ENCODE results near the gene MS4A6A.
A peak's percentile ranks its signal among the peaks of the same experiment; 100 is the strongest.
"Not testable (repeated sequence)": the region's sequence is repeated elsewhere in the genome, so short reads cannot be mapped to it uniquely, and the experiment has no call there.

Gene MS4A6A

DNA sequence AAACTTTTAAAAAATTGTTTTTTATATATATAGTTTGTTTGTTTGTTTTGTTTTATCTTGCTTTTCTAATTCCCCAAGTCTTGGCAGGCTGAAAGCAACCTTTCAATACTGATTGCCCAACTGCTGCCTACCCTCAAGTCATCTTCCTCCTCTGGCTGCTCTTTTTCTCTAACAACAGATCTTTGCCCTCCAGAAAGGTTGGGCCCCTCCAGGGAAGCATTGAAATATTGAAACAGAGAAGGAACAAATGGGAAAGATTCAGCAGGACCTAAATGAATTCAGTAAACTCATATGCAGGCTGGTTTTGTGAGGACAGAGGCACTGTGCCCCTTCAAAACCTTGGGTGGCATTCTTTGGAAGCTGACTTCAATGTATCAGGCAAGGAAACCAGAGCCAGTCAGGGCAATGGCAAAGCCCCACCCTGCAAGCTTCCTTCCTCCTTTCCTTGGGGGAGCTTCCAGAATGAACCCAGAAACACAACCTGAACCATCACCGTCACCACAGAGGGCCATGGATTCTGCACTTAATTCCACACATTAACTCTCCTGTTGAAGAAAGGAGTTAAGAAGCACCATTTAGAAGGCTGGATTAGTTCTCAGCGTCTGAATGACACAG is 815 bp upstream of the MS4A6A start:
- no peak for ATAC-seq

DNA sequence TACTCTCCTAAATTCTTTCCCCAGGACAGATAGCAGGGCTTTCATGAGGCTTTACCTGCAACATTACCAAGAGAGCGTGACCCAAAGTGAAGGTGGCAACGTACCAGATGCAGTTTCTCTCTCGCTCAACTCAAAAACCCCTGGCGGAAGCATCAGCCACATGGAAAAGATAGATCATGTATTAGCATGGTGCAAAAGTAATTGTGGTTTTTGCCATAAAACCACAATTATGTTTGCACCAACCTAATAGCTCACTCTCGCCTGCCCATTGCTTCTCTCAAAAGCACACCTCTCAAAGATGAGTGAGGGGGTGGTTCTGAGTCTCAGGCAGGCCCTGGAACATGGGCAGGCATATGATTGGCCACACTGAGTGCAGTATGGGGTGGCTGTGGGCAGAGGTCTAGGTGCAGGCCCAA is 7.0 kb downstream of the MS4A6A start:
- peak in 1 of 2 donors; percentile 38 for ATAC-seq

DNA sequence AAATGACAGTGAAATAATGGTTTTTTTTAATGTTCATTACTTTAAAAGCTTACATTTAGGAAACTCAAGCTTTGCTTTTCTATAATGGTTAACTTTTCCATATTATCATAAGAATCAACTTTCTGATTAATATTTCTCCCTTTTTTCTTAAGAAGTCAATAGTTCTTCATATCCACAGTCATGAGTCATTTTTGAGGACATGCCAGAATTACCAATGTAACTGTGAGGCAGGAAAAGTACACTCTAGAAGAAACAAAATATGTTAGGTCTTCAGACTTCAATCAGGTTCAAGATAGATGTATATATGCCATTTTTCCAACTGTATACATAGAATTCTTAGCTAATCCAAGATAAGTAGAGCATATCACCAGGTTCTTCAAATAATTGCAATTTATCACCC is 10.9 kb downstream of the MS4A6A start:
- ATAC-seq: no peak

DNA sequence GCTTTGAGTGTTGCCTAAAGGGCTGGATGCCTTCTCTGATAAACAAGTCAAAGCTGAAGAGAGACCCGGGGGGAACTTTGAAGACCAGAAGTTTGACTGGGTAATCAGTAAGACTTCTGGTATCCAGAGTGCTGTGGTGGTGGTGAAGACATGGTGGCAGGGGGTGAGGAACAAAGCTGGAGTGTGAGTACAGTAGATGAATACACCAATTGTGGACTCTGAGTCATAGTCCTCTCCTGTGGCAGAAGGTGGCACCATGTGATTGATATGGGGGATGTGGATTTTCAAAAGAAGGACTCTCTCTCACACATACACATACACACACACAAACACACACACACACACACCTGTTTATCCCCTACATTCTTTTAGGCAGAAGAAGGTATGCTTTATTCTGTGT is 12.3 kb downstream of the MS4A6A start:
- ATAC-seq: no peak

DNA sequence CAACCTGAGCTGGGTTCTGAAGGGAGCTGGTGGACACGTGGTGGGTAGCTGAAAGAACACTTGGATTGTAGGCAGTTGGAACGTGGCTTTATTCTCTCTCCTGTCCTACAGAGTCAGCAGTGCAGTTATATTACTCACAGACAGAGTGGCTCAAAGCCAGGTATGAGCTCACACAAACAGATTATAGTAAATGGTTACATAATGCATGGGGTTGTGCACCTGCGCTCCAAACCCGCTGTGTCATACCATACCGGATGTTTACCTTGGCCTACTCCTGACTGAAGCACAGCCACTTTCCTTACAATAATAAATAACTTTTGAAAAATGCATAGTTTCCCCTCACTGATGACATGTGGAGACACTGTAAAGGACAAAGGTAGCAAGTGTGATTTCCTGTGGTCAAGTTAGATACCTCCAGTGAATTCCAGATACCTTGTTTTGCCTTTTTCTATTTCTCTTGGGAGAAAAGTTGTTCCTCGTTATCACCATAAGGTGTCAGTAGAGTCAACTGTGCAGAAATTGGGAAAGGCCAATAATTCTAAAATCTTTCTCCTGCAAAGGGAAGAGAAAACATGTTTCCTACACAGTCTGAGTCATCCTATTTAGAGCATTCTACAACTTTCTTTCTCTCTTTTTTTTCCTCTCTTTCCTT is 13.5 kb downstream of the MS4A6A start:
- no peak for ATAC-seq

DNA sequence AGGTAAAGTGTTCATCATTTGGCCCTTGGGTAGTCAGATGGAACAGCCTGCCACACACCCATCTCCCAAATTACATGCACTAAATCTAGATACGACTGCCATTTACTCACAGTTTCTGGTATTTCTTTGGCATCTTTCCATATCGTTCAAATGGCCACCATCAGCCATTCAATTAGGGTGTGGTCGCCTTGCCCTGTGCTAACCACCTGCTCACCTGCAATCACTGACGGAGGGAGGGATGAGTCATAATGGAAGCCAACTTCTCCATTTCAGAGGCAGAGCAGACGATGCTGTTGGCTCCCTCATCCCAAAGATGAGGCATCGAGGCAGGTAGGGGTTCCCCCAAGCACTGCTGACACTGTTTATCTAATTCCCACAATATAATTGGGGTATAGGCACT is 14.6 kb downstream of the MS4A6A start:
- no peak for ATAC-seq

DNA sequence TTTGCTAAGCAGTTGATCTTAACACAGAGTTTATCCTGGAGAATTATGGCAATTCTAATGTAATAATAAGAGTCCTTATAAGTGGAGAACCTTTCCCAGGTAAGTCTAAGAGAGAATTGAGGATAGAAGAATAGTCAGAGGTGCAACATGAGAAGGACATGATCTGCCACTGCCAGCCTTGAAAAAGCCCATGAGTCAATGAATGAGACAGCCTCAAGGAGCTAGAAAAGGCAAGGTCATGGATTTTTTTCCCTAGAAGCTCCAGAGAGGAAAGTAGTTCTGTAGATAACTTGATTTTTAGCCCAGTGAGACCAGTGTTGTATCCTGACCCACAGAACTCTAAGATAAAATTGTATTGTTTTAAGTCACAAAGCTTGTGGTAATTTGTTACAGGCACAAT is 16.9 kb downstream of the MS4A6A start:
- no peak for ATAC-seq

DNA sequence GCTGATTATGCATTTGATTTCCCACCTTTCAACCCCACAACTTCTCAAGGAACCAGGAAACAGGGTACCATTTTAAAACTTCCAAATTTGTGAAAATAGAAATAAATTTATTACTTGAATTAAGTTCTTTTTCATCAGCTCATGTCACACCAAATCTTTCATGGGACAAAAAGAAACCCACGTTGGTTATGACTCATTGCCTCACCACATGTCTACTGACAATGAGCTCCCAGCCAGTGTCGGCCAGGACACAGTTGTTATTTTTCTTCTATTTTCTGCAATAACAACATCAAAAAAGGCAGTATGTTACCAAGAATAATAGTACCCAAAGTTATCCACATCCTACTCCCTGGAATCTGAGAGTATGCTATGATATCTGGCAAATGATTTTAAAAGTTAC is 17.3 kb downstream of the MS4A6A start:
- no peak for ATAC-seq

DNA sequence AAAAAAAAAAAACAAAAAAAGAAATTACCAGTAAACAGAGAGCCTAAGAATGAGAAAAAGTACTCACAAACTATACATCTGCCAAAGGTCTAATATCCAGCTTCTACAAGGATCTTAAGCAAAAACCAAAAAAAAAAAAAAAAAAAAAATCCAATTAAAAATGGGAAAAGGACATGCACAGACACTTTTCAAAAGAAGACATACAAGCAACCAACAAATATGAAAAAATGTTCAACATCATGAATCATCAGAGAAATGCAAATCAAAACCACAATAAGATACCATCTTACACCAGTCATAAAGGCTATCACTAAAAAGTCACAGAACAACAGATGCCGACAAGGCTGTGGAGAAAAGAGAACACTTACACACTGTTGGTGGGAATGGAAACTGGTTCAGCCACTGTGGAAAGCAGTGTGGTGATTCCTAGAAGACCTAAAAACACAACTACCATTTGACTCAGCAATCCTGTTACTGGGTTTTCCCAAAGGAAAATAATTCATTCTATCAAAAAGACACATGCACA is 18.3 kb downstream of the MS4A6A start:
- ATAC-seq: peak in 1 of 2 donors; percentile 38

DNA sequence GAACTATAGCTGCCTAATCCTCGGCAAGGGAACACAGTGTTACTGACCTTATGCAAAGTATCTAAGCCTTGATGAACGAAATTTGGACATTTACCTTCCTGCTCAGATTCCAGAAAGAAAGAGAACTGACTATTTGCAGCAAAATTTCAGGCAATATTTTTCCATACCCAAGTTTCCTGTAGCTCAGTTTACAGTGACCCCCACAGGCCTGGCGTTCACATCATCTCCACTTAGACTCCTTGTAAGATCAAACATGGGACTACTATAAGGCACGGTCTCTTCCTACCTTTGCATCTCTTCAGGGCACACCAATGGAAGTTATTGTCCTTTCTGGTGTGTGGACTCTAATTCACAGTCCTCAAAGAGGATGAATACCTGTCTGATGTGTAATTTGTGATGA is 21.1 kb downstream of the MS4A6A start:
- ATAC-seq: no peak

DNA sequence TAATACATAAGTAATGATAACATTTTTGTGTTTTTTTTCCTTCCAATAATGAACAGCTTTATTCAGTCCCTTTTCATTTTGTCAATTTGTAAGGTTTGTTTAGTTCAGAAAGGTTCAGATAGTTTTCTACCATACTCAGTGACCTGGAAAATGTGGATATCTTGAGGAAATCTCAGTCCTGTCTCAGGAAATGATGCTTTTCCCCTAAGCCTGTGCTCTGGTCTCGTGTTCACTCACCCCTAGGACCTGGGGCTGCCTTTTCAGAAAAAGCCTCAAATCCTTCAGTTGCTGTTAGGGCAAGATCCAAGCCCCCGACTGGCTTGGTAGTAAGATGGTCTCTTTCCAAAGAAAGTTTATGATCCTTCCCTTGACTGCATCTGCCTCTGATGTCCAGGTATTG is 21.8 kb downstream of the MS4A6A start:
- no peak for ATAC-seq

DNA sequence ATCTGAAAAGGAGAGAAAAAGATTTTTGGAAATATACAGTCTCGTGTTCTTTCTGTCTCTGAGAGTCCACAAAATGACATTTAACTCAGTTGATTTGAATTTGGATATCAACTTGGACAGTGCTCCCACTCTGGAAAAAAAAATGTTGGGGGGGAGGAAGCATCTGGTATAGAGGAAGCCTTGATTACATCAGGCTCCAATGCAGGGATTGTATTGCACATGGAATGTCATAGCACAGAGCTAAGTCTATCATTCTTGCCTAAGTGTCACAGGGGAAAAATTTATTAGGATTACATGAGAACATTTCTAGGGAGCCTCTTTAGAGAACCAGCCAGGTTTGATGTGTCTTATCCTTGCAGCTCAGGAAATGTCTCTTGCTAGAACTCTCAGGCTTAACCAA is 23.0 kb downstream of the MS4A6A start:
- no peak for ATAC-seq

DNA sequence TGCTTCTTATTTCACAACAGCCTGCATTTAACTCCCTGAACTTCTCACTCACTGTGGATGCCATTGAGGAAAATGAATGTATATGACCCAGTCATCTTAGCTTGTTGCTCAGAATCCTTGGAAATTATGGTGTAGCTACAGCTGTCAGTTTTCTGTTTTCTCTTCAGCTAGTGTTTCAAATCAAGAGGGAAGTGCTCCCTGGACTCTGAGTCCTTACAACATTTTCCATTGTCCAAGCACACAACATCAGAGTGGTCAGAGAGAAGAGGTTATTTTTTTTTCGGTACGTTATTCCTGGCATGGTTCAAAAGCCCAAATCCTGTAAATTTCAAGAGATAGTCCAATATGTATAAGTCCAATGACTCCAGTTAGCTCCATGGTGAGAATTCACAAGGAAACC is 23.6 kb downstream of the MS4A6A start:
- ATAC-seq: no peak

DNA sequence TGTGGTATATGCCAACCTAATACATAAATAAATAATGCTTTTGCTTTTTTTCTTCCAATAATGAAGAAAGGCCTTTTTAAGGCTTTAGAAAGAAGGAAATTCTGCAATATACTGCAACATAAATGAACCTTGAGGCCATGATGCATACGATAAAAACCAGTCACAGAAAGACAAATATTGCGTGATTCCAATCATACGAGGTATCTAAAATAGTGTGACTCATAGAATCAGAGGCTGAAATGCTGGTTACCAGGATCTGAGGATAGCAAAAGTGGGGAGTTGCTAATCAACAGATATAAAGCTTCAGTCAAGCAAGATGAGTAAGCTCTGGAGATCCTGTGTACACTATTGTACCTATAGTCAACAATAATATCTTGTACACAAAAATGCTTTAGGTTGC is 24.2 kb downstream of the MS4A6A start:
- ATAC-seq: no peak

DNA sequence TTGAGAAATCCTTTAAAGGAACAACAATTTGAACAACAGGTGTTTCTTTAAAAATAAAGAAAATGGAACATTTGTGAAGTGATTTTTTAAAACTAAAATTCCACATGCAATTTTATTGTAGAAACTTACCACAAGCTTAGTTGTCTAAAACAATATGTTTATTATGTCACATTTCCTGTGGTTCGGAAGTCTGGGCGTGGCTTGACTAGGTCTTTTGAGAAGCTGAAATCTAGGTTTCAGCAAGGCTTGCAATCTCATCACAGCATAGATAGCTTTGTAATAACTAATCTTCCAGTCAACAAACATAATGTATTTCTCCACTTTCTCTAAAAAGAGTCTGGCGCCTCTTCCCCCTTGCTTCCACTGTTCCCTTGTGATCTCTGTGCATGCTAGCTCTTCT is 27.0 kb downstream of the MS4A6A start:
- ATAC-seq: no peak

DNA sequence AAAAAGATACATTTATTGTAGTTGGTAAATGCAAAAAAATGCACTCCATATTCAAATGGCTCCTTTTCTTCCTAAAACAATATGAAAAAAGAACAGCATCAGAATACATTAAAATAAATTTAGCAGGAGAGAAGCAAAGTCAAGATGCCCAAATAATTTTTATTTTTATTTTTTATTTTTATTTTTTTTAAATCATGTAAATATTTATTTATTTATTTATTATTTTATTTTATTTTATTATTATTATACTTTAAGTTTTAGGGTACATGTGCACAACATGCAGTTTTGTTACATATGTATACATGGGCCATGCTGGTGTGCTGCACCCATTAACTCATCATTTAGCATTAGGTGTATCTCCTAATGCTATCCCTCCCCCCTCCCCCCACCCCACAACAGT is 30.2 kb downstream of the MS4A6A start:
- not testable (repeated sequence) for ATAC-seq

DNA sequence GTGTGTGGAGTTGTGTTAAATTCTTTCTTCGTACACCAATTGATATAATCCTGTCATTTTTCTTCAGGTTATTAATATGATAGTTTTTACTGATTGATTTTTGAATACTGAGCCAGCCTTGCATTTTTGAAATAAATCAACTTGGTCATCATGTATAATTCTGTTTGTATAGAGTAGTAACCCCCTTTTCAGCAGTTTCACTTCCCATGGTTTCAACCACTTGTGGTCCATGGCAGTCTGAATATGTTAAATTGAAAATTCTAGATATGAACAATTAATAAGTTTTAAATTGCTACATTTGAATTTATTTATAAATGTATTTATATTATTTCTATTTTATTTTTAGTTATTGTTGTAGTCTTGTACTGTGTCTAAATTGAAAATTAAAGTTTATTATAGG is 32.6 kb downstream of the MS4A6A start:
- no peak for ATAC-seq

DNA sequence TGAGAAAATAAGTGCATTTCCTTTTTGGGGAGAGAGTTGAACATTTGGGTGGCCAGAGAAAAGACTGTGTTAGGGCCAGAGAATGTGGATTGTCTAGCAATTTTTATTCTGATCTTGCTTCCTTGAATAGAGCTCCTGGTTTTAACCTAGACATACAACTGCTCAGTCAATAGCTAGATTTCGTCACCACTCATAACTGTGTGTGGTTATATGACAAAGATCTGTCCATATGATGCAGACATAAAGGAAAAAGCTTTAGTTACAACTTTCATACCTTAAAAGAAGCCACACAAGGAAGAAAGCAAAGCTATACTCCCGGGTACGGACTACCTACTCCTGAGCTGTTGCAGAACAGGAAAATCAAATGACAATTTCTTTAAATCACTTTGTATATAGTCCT is 37.2 kb downstream of the MS4A6A start:
- ATAC-seq: no peak

DNA sequence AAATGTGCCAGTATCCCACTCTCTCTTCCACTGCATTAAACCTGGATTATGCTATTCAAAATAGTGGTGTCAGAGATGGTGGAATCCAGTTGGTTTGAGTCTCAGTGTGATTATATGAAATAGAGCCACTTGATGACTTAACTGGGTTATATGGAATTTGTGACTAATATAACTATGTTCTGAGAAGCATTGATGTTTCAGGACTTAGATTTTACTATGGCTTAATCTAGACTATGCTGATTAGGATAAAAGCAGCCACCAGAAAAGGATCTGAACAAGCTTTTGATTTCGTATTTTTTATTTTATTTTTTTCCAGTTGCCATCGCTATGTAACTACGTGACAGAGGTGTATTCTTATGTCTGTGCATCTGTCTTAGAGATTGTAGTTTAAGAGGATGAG is 39.1 kb downstream of the MS4A6A start:
- peak in 1 of 2 donors; percentile 27 for ATAC-seq

DNA sequence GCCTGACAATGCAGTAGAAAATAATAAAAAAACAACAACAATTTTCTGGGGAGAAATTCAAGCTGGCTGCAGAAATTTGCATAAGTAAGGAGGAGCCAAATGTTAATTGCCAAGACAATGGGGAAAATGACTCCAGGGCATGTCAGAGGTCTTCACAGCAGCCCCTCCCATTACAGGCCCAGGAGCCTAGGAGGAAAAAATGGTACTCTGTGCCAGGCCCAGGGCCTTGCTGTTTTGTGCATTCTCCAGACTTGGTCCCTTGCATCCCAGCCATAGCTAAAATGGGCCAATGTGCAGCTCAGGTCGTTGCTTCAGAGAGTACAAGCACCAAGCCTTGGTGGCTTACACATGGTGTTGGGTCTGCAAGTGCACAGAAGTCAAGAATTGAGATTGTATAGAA is 49.0 kb downstream of the MS4A6A start:
- no peak for ATAC-seq

DNA sequence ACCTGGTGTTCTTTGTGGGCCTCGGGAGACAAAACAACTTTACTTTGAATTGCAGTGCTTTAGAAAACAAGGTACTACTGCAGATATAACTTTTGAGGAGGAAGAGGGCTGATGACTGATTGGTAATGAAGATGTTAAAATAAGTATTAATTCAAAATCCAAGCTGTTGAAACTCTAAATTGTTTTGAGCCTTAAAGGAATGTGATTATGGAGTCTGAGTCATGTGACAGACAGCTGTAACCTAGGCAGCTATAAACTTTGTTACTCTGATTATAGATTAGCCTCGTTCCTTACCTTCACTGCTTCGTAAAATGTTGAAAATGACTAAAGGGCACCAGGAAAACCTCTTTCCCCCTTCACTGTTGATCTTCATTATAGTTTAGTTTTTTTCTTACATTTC is 51.0 kb downstream of the MS4A6A start:
- no peak for ATAC-seq

DNA sequence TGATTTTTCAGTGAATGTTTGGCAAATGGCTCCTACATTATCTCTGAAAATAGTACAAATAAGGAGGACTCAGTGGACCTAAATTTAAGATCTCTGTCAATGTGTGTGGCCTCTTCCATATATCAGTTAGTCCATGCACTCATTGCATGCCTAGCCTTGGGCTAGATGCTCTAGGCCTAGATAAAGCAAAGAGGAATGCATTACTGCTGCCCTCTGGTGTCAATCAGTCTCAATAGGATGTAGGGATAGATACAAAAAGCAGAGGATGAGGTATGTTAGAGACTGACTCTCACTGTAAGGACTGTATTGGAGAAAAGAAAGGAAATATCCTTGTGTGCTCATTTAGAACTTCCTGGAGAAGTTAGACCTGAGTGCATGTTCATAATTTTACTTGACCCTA is 52.4 kb downstream of the MS4A6A start:
- ATAC-seq: peak in 1 of 2 donors; percentile 38

DNA sequence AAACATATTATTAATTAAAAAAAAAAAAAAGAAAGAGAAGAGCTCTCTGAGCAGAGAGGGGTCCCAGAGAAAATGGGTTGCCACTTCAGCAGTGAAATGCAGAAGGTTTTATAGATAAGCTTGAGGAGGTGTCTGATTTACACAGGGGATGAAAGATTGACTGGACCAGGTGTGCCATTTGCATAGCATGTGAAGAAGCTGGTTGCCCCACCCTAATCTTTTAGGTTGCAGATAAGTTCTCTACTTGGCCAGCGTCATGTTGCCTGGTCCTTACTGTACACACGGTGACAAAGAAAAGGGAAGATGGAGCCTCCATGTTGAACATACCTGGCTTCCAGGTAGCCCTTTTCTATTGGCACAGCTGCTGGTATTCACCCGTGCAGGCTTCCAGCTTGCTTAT is 53.0 kb downstream of the MS4A6A start:
- ATAC-seq: no peak

DNA sequence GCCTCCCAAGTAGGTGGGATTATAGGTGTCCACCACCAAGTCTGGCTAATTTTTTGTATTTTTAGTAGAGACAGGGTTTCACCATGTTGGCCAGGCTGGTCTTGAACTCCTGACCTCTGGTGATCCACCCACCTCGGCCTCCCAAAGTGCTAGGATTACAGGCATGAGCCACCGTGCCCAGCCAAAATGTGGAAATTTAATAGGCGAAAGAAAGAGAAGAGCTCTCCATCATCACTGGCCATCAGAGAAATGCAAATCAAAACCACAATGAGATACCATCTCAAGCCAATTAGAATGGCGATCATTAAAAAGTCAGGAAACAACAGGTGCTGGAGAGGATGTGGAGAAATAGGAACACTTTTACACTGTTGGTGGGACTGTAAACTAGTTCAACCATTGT is 54.0 kb downstream of the MS4A6A start:
- ATAC-seq: not testable (repeated sequence)

DNA sequence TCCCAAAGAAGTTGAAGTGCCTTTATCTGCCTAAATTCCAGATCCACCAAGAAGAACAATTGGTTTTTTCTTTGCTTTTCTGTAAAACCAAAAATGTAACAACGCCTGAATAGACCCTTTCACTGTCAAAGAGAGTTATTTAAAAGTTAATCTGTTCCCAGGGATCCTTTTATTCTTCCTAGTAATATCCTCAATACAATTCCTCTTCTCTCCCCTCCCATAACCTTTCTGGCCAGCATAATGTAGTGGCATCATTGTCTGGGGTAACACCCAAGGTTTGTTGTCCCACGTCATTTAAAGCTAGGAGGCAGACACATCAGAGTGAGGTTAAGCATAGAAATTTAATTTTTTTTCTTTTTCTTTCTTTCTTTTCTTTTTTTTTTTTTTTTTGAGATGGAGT is 54.5 kb downstream of the MS4A6A start:
- ATAC-seq: no peak

All from activated CD4-positive, CD25-positive, alpha-beta regulatory T cell treated with anti-CD3 and anti-CD28 coated beads, Interleukin-2, amount 50 U/mL, for 24 hours (primary cell).